H9 (cell line): ENCODE data around the gene UNK. TPM values are rescaled to one million over a fixed set of nuclear protein-coding genes. Genes with fewer than 3 reads are reported as not detected.

Experiments
- DNase-seq: peaks from one replicate; pipeline ENCODE4 v3.0.0-alpha.2; 2017
- H2AFZ ChIP-seq: one replicate; pipeline ENCODE4 v1.6.1; 2013; ENCODE audit warnings: mild to moderate bottlenecking, low read length, control low read depth, moderate library complexity
- H2AK5ac ChIP-seq: 2 replicates; pipeline ENCODE4 v1.6.1; 2013; ENCODE audit warnings: low read length, control low read depth, mixed read lengths; ENCODE audit not compliant: insufficient read length
- H2BK120ac ChIP-seq: one replicate; pipeline ENCODE4 v1.6.1; 2013; ENCODE audit warnings: low read depth, mild to moderate bottlenecking, low read length, control low read depth, inconsistent platforms; ENCODE audit not compliant: poor library complexity, severe bottlenecking
- H2BK12ac ChIP-seq: 2 replicates; pipeline ENCODE4 v1.6.1; 2013; ENCODE audit warnings: low read length, control low read depth, mixed read lengths, low read depth; ENCODE audit not compliant: insufficient read length
- H2BK15ac ChIP-seq: 2 replicates; pipeline ENCODE4 v1.6.1; 2013; ENCODE audit warnings: low read depth, low read length, control low read depth
- H2BK20ac ChIP-seq: one replicate; pipeline ENCODE4 v1.6.1; 2013; ENCODE audit warnings: low read depth, mild to moderate bottlenecking, low read length, control low read depth, inconsistent platforms; ENCODE audit not compliant: poor library complexity, severe bottlenecking
- H2BK5ac ChIP-seq: 2 replicates; pipeline ENCODE4 v1.6.1; 2013; ENCODE audit warnings: low read length, control low read depth, mixed read lengths; ENCODE audit not compliant: insufficient read length
- H3K14ac ChIP-seq: 2 replicates; pipeline ENCODE4 v1.6.1; 2013; ENCODE audit warnings: low read length, control low read depth; ENCODE audit not compliant: insufficient read depth
- H3K18ac ChIP-seq: 2 replicates; pipeline ENCODE4 v1.6.1; 2013; ENCODE audit warnings: low read depth, mild to moderate bottlenecking, mixed read lengths, low read length, control low read depth; ENCODE audit not compliant: insufficient read length
- H3K23ac ChIP-seq: 2 replicates; pipeline ENCODE4 v1.6.1; 2013; ENCODE audit warnings: low read length, control low read depth, mixed read lengths, low read depth; ENCODE audit not compliant: insufficient read length
- H3K23me2 ChIP-seq: 2 replicates; pipeline ENCODE4 v1.6.1; 2013; ENCODE audit warnings: low read depth, mild to moderate bottlenecking, mixed read lengths, low read length, control low read depth; ENCODE audit not compliant: insufficient read length, poor library complexity, severe bottlenecking
- H3K27ac ChIP-seq: 2 replicates; pipeline ENCODE4 v1.5.1; 2013; ENCODE audit warnings: low read length, control low read depth, mixed read lengths, low read depth; ENCODE audit not compliant: insufficient read length
- H3K27me3 ChIP-seq: 2 replicates; pipeline ENCODE4 v1.6.1; 2013; ENCODE audit warnings: low read length, control low read depth, inconsistent platforms; ENCODE audit not compliant: insufficient read depth
- H3K4ac ChIP-seq: 2 replicates; pipeline ENCODE4 v1.6.1; 2013; ENCODE audit warnings: low read depth, mild to moderate bottlenecking, control low read depth, inconsistent platforms, low read length, moderate library complexity
- H3K4me1 ChIP-seq: 2 replicates; pipeline ENCODE4 v1.6.1; 2013; ENCODE audit warnings: low read length, control low read depth, inconsistent platforms; ENCODE audit not compliant: insufficient read depth
- H3K4me2 ChIP-seq: 2 replicates; pipeline ENCODE4 v1.6.1; 2013; ENCODE audit warnings: low read length, control low read depth, mixed read lengths; ENCODE audit not compliant: insufficient read length, insufficient read depth
- H3K56ac ChIP-seq: 2 replicates; pipeline ENCODE4 v1.6.1; 2013; ENCODE audit warnings: low read depth, mild to moderate bottlenecking, mixed read lengths, low read length, control low read depth; ENCODE audit not compliant: insufficient read length
- H3K79me1 ChIP-seq: 2 replicates; pipeline ENCODE4 v1.6.1; 2013; ENCODE audit warnings: low read depth, mild to moderate bottlenecking, moderate library complexity, low read length, control low read depth, inconsistent platforms; ENCODE audit not compliant: insufficient read depth, poor library complexity, severe bottlenecking
- H3K79me2 ChIP-seq: 2 replicates; pipeline ENCODE4 v1.6.1; 2013; ENCODE audit warnings: low read length, control low read depth, inconsistent platforms; ENCODE audit not compliant: insufficient read depth
- H3K9ac ChIP-seq: 2 replicates; pipeline ENCODE4 v1.6.1; 2013; ENCODE audit warnings: low read length, control low read depth, mixed read lengths; ENCODE audit not compliant: insufficient read length; ENCODE audit errors: extremely low read depth
- H3K9me3 ChIP-seq: one replicate; pipeline ENCODE4 v1.6.1; 2013; ENCODE audit warnings: low read depth, low read length, inconsistent platforms; ENCODE audit not compliant: control insufficient read depth
- H3T11ph ChIP-seq: one replicate; pipeline ENCODE4 v1.6.1; 2013; ENCODE audit warnings: mild to moderate bottlenecking, low read length, control low read depth, inconsistent platforms
- H4K20me1 ChIP-seq: one replicate; pipeline ENCODE4 v1.6.1; 2013; ENCODE audit not compliant: control insufficient read depth, insufficient read length, insufficient read depth
- H4K5ac ChIP-seq: 2 replicates; pipeline ENCODE4 v1.6.1; 2013; ENCODE audit warnings: low read depth, mild to moderate bottlenecking, mixed read lengths, low read length, control low read depth; ENCODE audit not compliant: insufficient read length
- H4K8ac ChIP-seq: replicated peaks from 2 replicates; pipeline ENCODE4 v1.6.1; 2013; ENCODE audit warnings: low read length, control low read depth, mixed read lengths, low read depth; ENCODE audit not compliant: insufficient read length
- H4K91ac ChIP-seq: 2 replicates; pipeline ENCODE4 v1.6.1; 2013; ENCODE audit warnings: low read depth, mild to moderate bottlenecking, moderate library complexity, mixed read lengths, low read length, control low read depth; ENCODE audit not compliant: insufficient read length
- H3K27ac Mint-ChIP-seq, 3 experiments: 2 replicates in 2 of 3; 3 replicates in 1 of 3; pipeline ENCODE4 v1.8.0; 2020 to 2021; ENCODE audit warnings: mixed read lengths in 3 of 3, mild to moderate bottlenecking in 1 of 3, moderate library complexity in 1 of 3
- H3K27me3 Mint-ChIP-seq: 2 replicates; pipeline ENCODE4 v1.8.0; 2021; ENCODE audit warnings: low read depth, mild to moderate bottlenecking, moderate library complexity, mixed read lengths
- H3K36me3 Mint-ChIP-seq, 3 experiments: 2 replicates in 2 of 3; 3 replicates in 1 of 3; pipeline ENCODE4 v1.8.0; 2020 to 2021; ENCODE audit warnings: low read depth in 3 of 3, mixed read lengths in 3 of 3; ENCODE audit not compliant: insufficient read depth in 1 of 3
- H3K4me1 Mint-ChIP-seq, 2 experiments: 2 replicates each; pipeline ENCODE4 v1.8.0; 2020; ENCODE audit warnings: mixed read lengths in 2 of 2
- H3K4me3 Mint-ChIP-seq, 2 experiments: 2 replicates in 1 of 2; 3 replicates in 1 of 2; pipeline ENCODE4 v1.8.0; 2020 to 2021; ENCODE audit warnings: mild to moderate bottlenecking in 2 of 2, mixed read lengths in 2 of 2, moderate library complexity in 1 of 2
- H3K9me3 Mint-ChIP-seq, 2 experiments: 2 replicates in 1 of 2; 3 replicates in 1 of 2; pipeline ENCODE4 v1.8.0; 2020; ENCODE audit warnings: mild to moderate bottlenecking in 2 of 2, mixed read lengths in 2 of 2, moderate library complexity in 1 of 2
- CTCF ChIP-seq: fragments of 200-600 bp; sonication (generic); conservative IDR thresholded peaks from 3 replicates; pipeline ENCODE4 v1.8.0; 2021; ENCODE audit warnings: antibody characterized with exemption, mild to moderate bottlenecking
- WGBS: extraction: QIAGEN DNeasy Blood & Tissue Kit; methylation state at CpG from one replicate; pipeline ENCODE4 v1.1.7; 2013; ENCODE audit warnings: missing lambda C conversion rate, low lambda C conversion rate, mixed read lengths; ENCODE audit not compliant: insufficient read length; ENCODE audit errors: extremely low coverage; 5-methylcytosine and 5-hydroxymethylcytosine counted together
- total RNA-seq: library from RNA; stranded (reverse); gene quantifications from 2 replicates; pipeline ENCODE4 v1.2.1, GENCODE V29; 2021

Gene UNK
- total RNA-seq, 1 experiment from 2014 or later, result 36.4 TPM

- H3K18ac ChIP-seq, result no peak overlapping the region
- no peaks in the 10 kb centered on the region for H4K20me1 ChIP-seq
- H2BK5ac ChIP-seq, result no peak overlapping the region
- no peak overlapping the region for H3T11ph ChIP-seq
- no peak overlapping the region for H3K4me2 ChIP-seq
- Mint-ChIP-seq H3K27me3 (peaks cover 2% of the 10 kb centered on the region; the same call in 1 of the 2 replicates), H3K36me3 (peaks cover 21 to 34% (median 33%) of the 10 kb centered on the region in 3 experiments), H3K4me3 (peak overlapping the region; percentile 54 to 96; a peak in 4 of 5 replicates), H3K4me1 (peaks cover 28 to 36% of the 10 kb centered on the region in 2 experiments), H3K27ac (peak overlapping the region in 2 of 3 experiments; percentile 4 to 86; a peak in 4 of 7 replicates), H3K9me3 (peaks cover 2 to 3% of the 10 kb centered on the region in 2 experiments; a peak in 3 of 5 replicates)
- no peak overlapping the region for H3K9ac ChIP-seq
- no peak overlapping the region for H2BK12ac ChIP-seq
- H3K79me1 ChIP-seq, result no peaks in the 10 kb centered on the region
- no peak overlapping the region for H4K91ac ChIP-seq
- no peak overlapping the region for H3K27ac ChIP-seq
- no peak overlapping the region for H2BK15ac ChIP-seq
- H4K8ac ChIP-seq, result no peak overlapping the region
- no CpG with 5 or more reads among the region's 15 CpGs for WGBS
- no peaks in the 10 kb centered on the region for H3K4me1 ChIP-seq
- H3K4ac ChIP-seq, result no peak overlapping the region
- no peak for TF ChIP-seq CTCF
- no peak overlapping the region for H2AK5ac ChIP-seq
- no peak overlapping the region for H2AFZ ChIP-seq
- no peak for DNase-seq
- H3K14ac ChIP-seq, result no peak overlapping the region
- H3K56ac ChIP-seq, result no peak overlapping the region
- no peak overlapping the region for H2BK20ac ChIP-seq
- H3K23me2 ChIP-seq, result no peaks in the 10 kb centered on the region
- no peaks in the 10 kb centered on the region for H3K9me3 ChIP-seq
- H3K23ac ChIP-seq, result no peak overlapping the region
- H3K79me2 ChIP-seq, result peaks cover 3% of the 10 kb centered on the region; the same call in 1 of the 2 replicates
- H2BK120ac ChIP-seq, result no peak overlapping the region
- no peaks in the 10 kb centered on the region for H3K27me3 ChIP-seq
- H4K5ac ChIP-seq, result no peak overlapping the region
These were observed 8.0 kb upstream of the UNK start for GRCh38 chr17:75776386-75777295.
